Omental fat pad (tissue), 4 donors: ENCODE measurements around the gene ADTRP. TPM values are rescaled to one million over a fixed set of nuclear protein-coding genes. Genes with fewer than 3 reads are reported as not detected.

Experiments used
- ATAC-seq: fragments of 150-250 bp; one replicate; pipeline ENCODE4 v1.9.1; 2016; ENCODE audit warnings: mild to moderate bottlenecking, moderate library complexity; ENCODE audit not compliant: low FRiP score
- DNase-seq: peaks from one replicate; pipeline ENCODE4 v3.0.0-alpha.2; 2019; ENCODE audit warnings: low spot score
- total RNA-seq, 4 donors: library from RNA; depleted of rRNA; stranded (reverse); fragments of >200 nt; gene quantifications; one replicate each; pipeline ENCODE4 v1.1.0, GENCODE V29; 2016
- TF ChIP-seq, protein P1 (sequence below), 3 donors: fragments of 450-650 bp; IDR thresholded peaks; one replicate each; pipeline ENCODE4 v1.5.1; 2016 to 2017; ENCODE audit warnings: antibody characterized with exemption in 3 of 3, mild to moderate bottlenecking in 3 of 3, moderate library complexity in 2 of 3

The ADTRP gene
- total RNA-seq, 4 donors from 2014 or later = 0.31 to 2.4 (median 0.37) TPM; not detected in 1

- ATAC-seq = peak; percentile 18
- DNase-seq = no peak
- TF ChIP-seq, protein P1, sequence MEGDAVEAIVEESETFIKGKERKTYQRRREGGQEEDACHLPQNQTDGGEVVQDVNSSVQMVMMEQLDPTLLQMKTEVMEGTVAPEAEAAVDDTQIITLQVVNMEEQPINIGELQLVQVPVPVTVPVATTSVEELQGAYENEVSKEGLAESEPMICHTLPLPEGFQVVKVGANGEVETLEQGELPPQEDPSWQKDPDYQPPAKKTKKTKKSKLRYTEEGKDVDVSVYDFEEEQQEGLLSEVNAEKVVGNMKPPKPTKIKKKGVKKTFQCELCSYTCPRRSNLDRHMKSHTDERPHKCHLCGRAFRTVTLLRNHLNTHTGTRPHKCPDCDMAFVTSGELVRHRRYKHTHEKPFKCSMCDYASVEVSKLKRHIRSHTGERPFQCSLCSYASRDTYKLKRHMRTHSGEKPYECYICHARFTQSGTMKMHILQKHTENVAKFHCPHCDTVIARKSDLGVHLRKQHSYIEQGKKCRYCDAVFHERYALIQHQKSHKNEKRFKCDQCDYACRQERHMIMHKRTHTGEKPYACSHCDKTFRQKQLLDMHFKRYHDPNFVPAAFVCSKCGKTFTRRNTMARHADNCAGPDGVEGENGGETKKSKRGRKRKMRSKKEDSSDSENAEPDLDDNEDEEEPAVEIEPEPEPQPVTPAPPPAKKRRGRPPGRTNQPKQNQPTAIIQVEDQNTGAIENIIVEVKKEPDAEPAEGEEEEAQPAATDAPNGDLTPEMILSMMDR (IDR thresholded peaks at IDR 0.05) = no peak
Measured at GRCh38 chr6:11795403-11795802, 16.8 kb upstream of the ADTRP start.

DNA sequence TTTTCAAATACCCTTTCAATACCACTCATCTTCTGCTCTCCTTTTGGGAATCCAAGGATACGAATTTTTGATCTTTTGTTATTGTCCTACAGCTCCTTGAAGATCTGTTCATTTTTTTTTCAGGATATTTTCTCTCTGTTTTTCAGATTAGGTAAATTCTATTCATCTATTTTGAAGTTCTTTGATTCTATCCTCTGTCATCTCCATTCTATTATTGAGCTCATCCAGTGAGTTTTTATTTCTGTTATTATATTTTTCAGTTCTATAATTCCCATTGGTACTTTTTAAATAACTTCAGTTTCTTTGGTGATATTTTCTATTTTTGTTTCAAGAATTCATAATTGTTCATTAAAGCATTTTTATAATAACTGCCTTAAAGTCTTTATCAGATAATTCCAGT is 14.7 kb upstream of the ADTRP start:
- no peak for ATAC-seq

DNA sequence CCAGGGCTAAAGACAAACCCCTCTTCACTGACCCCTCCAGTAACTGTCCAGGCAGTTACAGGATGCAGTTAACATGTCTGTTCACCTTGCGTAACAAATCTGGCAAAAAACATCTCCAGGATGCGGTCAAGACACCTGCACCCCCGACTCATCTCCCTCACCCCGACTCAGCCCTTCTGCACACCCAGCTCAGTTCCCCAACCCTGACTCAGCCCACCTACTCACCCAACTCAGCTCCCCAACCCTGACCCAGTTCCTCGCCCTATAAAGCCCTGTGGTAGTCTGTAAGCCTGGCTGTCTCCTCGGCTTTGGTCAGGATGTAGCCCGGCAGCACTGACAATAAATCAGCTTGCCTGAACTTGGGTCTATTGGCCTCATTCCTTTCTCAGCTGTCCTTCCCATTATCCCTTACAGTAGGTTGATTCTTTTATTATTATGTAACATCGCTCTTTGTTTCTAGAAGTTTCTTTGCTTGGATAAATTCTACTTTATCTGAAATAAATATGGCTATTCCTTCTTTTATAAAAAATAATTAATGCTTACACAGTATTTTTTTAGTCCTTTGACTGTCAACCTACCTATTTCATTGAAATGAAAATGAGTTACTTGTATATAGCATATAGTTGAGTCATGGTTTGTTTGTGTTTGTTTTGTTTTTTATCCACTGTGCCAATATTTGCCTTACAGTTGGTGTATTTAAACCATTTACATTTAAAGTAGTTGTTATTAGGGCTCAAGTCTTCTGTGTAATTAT is 12.9 kb upstream of the ADTRP start:
- ATAC-seq (no peak), DNase-seq (no peak)
- TF ChIP-seq, protein P1 (IDR thresholded peaks at IDR 0.05) = no peak

More for the DNA sequence above, 14.7 kb upstream of the ADTRP start:
- TF ChIP-seq, protein P1 (IDR thresholded peaks at IDR 0.05) = no peak
- DNase-seq = no peak

DNA sequence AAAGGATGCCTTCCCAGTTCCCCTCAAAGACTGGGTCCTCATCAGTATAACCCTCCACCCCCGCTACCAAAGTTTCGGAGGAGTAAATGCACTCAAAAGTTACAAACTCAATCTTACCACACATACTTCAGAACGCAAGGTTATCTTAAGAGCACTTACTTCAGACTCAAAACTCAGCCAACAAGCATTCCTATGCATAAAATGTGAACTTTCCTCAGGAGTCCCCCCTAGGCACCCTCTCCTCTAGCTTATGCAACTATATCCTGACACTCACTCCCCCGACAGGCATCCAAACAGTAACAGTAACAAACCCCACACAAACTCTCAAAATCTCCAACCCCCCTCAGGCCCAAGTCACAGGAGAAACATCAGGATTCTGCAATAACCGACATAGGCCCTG is 11.1 kb upstream of the ADTRP start:
- TF ChIP-seq, protein P1 (IDR thresholded peaks at IDR 0.05) = no peak
- DNase-seq (no peak), ATAC-seq (peak; percentile 61)

DNA sequence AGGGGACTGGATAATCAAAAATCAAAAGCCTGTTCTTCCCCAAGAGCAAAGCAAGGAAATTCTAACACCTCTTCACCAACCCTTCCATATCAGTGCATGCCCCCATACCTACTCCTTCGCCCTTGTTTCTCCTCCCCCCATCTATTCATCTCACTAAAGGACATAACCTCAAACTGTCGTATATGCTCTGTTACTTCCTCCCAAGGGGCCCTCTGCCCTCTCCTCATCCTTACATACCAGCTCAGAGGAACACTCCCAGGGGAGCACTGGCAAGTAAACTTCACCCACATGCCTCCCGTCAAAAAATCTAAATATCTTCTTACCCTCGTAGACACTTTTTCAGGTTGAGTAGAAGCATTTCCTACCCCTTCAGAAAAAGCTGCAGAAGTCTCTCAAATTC is 9.4 kb upstream of the ADTRP start:
- TF ChIP-seq, protein P1 (IDR thresholded peaks at IDR 0.05) = no peak
- no peak for DNase-seq
- no peak for ATAC-seq

- ATAC-seq (no peak), DNase-seq (no peak)
- TF ChIP-seq, protein P1 (IDR thresholded peaks at IDR 0.05) = no peak
Measured at GRCh38 chr6:11785774-11786579, 7.4 kb upstream of the ADTRP start.
